Myocyte (in vitro differentiated cells): Measurements from ENCODE around the gene LIMK2. TPM values are rescaled to one million over a fixed set of nuclear protein-coding genes. Genes with fewer than 3 reads are reported as not detected.
A peak's percentile ranks its signal among the peaks of the same experiment; 100 is the strongest.

Source experiments
- DNase-seq: peaks from one replicate; pipeline ENCODE4 v3.0.0-alpha.2; 2012; ENCODE audit warnings: low read depth
- total RNA-seq: library from RNA; depleted of rRNA; stranded (reverse); fragments of >200 nt; gene quantifications from 2 replicates; pipeline ENCODE4 v1.2.3, GENCODE V29; 2014

LIMK2 gene
- total RNA-seq, 1 donor from 2014 or later = 67.3 TPM

DNA sequence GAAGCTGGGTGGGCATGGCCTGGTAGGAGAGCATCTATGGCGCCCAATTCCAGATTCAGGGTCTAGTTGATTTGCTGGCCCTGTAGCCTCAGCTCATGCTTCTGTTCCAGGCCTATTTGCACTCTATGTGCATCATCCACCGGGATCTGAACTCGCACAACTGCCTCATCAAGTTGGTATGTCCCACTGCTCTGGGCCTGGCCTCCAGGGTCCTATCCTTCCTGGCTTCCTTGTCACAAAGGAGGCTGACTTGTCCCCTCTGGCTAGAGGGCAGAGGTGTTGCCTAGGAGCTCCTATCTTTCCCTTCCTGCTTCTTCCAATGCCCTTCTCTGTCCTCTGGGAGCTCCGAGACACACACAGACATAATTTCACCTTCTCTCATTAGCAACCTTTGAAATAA is 58.9 kb downstream of the LIMK2 start:
- DNase-seq = no peak

DNA sequence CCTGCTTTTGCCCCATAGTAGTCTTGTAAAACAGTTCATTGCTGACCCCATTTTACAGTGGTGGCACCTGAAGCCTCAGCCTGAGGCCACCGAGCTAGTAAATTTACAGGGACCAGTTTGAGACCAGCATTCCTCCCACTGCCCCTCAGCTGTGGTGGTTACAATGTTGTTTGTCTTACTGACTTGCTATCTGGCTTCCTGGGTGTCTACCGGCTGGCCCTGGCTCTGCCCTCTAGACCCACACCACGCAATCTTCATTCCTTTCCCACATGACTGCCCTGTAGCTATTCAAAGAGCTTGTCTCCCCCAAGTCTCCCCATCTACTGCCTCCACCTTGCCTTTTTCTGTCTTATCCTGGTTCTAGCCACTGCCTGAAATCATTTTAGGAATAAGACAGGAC is 59.4 kb downstream of the LIMK2 start:
- peak; percentile 60 for DNase-seq

DNA sequence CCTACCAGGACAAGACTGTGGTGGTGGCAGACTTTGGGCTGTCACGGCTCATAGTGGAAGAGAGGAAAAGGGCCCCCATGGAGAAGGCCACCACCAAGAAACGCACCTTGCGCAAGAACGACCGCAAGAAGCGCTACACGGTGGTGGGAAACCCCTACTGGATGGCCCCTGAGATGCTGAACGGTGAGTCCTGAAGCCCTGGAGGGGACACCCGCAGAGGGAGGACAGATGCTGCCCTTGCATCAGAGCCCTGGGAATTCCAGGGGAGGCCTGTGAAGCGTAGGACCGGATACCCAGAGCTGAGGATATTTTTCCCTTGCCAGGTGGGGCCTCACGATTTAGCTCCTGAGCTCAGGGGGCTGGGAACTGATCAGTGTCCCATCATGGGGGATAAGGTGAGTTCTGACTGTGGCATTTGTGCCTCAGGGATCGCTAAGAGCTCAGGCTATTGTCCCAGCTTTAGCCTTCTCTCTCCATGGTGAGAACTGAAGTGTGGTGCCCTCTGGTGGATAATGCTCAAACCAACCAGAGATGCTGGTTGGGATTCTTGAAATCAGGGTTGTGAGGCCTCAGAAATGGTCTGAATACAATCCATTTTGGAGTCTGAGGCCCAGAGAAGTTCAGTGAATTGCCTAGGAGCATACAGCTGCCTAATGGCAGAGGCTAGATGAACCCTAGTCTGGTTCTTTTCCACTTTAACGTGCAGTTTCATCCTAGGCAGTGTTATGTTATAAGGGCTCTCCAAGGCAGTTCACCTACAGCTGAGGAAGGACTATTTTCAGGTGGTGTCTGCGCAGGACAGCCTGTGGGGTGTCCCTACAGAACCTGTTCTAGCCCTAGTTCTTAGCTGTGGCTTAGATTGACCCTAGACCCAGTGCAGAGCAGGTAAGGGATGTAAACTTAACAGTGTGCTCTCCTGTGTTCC is 60.7 kb downstream of the LIMK2 start:
- DNase-seq = peak; percentile 79

DNA sequence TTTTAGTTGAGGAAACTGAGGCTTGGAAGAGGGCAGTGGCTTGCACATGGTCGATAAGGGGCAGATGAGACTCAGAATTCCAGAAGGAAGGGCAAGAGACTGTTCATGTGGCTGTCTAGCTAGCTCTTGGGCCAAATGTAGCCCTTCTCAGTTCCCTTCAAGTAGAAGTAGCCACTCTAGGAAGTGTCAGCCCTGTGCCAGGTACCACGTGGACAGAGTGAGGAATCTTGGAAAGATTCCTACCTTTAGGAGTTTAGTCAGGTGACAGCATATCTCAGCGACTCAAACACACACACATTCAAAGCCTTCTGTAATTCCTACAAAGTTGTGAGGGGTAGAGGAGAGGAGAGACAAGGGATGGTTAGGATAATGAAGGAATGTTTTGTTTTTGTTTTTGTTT is 61.9 kb downstream of the LIMK2 start:
- DNase-seq = no peak

DNA sequence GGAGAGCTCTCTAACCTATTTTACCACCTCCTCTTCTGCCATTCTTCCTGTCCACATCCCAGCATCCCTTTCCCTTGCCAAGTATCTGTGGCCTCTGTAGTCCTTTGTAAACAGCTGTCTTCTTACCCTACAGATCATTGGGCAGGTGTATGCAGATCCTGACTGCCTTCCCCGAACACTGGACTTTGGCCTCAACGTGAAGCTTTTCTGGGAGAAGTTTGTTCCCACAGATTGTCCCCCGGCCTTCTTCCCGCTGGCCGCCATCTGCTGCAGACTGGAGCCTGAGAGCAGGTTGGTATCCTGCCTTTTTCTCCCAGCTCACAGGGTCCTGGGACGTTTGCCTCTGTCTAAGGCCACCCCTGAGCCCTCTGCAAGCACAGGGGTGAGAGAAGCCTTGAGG is 62.9 kb downstream of the LIMK2 start:
- no peak for DNase-seq

DNA sequence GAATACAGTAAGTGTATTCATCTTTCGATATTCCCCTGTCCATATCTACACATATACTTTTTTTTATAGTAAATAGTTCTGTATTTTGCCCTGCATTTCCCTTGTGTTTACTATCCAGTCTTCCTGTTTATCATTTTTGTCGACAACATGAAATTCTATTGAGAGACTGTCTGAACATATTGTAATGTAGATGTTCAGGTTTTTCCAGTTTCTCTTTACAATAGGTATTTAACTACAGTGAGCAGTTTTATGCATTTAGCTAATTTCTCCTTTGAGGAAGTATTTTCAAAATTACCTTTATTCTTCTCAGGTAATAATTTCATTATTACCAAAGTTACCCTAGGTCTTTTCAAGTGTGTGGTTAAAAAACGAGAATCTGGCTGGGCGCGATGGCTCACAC is 63.5 kb downstream of the LIMK2 start:
- DNase-seq = no peak

DNA sequence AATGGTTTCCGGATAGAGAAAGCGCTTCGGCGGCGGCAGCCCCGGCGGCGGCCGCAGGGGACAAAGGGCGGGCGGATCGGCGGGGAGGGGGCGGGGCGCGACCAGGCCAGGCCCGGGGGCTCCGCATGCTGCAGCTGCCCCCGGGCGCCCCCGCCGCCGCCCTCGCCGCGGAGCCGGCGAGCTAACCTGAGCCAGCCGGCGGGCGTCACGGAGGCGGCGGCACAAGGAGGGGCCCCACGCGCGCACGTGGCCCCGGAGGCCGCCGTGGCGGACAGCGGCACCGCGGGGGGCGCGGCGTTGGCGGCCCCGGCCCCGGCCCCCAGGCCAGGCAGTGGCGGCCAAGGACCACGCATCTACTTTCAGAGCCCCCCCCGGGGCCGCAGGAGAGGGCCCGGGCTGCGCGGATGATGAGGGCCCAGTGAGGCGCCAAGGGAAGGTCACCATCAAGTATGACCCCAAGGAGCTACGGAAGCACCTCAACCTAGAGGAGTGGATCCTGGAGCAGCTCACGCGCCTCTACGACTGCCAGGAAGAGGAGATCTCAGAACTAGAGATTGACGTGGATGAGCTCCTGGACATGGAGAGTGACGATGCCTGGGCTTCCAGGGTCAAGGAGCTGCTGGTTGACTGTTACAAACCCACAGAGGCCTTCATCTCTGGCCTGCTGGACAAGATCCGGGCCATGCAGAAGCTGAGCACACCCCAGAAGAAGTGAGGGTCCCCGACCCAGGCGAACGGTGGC is 64.5 kb downstream of the LIMK2 start:
- DNase-seq = no peak

DNA sequence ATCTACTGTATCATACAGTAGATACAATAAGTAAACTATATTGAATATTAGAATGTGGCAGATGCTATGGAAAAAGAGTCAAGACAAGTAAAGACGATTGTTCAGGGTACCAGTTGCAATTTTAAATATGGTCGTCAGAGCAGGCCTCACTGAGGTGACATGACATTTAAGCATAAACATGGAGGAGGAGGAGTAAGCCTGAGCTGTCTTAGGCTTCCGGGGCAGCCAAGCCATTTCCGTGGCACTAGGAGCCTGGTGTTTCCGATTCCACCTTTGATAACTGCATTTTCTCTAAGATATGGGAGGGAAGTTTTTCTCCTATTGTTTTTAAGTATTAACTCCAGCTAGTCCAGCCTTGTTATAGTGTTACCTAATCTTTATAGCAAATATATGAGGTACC is 65.6 kb downstream of the LIMK2 start:
- no peak for DNase-seq

DNA sequence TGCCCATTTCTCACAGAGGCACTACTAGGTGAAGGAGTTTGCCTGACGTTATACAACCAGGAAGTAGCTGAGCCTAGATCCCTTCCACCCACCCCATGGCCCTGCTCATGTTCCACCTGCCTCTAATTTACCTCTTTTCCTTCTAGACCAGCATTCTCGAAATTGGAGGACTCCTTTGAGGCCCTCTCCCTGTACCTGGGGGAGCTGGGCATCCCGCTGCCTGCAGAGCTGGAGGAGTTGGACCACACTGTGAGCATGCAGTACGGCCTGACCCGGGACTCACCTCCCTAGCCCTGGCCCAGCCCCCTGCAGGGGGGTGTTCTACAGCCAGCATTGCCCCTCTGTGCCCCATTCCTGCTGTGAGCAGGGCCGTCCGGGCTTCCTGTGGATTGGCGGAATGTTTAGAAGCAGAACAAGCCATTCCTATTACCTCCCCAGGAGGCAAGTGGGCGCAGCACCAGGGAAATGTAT is 66.1 kb downstream of the LIMK2 start:
- DNase-seq = no peak

DNA sequence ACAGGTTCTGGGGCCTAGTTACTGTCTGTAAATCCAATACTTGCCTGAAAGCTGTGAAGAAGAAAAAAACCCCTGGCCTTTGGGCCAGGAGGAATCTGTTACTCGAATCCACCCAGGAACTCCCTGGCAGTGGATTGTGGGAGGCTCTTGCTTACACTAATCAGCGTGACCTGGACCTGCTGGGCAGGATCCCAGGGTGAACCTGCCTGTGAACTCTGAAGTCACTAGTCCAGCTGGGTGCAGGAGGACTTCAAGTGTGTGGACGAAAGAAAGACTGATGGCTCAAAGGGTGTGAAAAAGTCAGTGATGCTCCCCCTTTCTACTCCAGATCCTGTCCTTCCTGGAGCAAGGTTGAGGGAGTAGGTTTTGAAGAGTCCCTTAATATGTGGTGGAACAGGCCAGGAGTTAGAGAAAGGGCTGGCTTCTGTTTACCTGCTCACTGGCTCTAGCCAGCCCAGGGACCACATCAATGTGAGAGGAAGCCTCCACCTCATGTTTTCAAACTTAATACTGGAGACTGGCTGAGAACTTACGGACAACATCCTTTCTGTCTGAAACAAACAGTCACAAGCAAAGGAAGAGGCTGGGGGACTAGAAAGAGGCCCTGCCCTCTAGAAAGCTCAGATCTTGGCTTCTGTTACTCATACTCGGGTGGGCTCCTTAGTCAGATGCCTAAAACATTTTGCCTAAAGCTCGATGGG is 66.7 kb downstream of the LIMK2 start:
- no peak for DNase-seq

DNA sequence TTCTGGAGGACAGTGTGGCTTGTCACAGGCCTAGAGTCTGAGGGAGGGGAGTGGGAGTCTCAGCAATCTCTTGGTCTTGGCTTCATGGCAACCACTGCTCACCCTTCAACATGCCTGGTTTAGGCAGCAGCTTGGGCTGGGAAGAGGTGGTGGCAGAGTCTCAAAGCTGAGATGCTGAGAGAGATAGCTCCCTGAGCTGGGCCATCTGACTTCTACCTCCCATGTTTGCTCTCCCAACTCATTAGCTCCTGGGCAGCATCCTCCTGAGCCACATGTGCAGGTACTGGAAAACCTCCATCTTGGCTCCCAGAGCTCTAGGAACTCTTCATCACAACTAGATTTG is 67.2 kb downstream of the LIMK2 start:
- no peak for DNase-seq

DNA sequence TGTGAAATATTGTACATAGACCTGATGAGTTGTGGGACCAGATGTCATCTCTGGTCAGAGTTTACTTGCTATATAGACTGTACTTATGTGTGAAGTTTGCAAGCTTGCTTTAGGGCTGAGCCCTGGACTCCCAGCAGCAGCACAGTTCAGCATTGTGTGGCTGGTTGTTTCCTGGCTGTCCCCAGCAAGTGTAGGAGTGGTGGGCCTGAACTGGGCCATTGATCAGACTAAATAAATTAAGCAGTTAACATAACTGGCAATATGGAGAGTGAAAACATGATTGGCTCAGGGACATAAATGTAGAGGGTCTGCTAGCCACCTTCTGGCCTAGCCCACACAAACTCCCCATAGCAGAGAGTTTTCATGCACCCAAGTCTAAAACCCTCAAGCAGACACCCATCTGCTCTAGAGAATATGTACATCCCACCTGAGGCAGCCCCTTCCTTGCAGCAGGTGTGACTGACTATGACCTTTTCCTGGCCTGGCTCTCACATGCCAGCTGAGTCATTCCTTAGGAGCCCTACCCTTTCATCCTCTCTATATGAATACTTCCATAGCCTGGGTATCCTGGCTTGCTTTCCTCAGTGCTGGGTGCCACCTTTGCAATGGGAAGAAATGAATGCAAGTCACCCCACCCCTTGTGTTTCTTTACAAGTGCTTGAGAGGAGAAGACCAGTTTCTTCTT is 67.9 kb downstream of the LIMK2 start:
- no peak for DNase-seq

DNA sequence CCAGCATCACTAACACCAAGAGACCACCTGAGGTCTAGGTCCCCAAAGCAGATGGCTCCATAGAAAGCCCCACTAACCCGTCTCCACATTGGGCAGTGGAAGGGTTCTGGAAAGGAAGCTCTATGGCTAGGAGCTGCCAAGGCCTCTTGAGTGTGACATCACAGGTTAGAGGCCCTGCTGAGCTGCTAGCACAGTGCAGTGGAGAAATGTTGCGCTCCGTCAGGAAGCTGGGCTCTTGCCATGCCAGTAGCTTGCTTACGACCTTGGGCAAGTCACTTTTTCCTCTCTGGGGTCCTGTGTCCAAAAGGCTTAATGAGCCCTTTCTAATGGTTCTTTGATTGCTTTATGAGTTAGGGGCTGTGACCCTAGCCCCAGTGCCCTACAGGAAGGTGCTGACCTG is 69.6 kb downstream of the LIMK2 start:
- DNase-seq = no peak

DNA sequence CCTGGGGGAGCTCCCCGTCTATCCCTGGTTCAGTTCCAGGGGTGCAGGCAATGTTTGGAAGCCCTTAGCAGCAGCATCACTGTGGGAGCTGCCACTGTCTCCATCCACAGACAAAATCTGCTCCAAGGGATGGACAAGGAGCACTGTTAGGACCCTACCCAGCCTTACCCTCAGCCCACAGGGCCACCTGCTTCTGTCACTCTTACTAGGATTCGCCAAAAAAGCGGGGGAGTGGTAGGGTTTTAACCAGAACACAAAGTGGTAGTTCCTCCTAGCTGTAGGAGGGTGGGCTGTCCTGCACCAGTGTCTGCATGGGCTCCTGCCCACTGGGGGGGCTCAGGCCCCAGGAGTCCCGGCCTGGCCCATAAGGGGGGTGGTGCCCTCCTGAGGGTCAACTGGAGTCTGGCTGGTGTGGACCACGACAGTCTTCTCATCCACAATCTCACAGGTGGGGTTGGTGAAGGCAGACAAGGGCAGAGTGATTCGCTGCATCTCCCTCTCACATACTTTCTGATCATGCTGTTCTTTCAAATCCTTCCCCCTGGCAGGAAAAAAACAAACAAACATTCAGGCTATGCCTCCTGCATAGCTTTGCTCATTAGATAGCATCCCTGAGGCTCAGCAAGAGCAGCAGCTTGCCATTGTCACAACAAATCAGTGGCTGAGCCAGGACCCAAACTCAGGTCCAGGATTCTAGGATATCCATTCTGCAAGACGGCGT is 70.8 kb downstream of the LIMK2 start:
- peak; percentile 44 for DNase-seq

DNA sequence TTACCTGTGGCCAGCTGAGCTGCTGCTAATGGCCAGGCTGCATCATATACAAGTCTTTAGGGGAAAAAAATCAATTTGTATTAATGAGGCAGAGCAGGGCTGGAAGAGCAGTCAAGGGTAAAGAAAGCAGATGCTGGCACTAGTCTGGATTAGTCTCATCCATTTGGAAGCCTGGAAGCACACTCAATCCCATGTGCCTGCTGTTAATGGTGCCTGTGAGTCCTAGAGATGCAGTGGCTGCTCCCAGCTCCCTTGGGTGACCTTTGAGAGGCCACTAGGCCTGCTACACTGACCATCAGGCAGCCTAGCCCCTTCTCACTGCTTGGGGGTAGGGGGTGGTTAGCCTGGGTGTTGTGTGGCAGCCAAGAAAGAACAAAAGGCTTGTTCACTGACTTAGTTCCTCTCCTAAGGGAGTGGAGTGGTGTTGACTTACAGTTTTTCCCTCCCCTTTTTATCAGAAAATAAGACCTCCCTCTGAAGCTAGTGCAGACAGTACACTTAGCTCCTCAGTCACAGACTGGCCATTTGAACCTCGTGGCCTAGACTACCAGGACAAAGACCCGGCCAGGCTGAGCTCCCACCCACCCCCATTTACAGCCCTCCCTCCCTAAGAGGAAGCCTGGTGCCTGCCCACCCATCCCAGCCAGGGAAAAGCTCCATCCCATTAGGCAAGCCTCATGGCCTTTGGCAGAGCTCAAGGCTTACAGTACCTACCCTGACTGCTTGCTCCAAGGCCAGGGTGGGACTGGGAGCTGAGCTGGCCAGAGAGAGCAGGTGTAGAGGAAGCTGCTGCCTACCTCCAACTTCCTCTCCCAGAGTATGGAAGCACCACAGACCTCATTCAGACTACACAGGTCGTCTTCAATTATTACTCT is 72.4 kb downstream of the LIMK2 start:
- no peak for DNase-seq

DNA sequence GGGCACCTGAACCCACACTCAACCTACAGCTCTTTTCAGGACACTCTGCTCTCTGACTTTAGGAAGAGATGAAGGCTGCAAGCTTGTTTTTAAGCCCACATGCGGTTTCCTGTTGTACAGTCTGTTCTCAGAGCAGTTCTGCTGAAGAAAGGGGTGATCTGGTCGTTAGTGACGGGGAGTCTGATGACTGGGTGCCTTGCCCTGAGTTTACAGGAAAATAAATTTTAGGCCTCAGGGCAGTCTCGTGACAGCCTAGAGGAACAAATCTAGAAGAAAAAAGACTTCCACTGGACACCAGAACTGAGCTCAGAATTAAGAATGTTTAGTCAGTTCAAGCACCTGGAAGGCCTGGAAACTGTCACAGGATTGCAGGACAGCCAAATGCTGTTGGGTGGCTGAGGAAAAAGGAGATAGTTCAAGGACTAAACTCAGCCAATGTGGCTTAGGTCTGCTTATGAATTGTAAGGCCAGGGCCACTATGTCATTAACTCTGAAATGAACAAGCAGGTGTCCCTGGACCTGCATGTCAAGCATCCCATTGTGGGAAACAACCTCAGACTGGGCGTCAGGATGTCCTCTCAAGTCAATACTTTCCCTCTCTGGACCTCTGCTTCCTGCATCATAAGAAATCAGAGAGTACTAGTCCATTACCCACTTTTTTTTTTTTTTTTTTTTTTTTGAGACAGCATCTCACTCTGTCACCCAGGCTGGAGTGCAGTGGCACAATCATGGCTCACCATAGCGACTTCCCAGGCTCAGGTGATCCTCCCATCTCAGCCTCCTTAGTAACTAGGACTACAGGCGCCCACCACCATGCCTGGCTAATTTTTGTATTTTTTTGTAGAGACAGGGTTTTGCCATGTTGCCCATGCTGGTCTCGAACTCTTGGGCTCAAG is 74.5 kb downstream of the LIMK2 start:
- DNase-seq = no peak

DNA sequence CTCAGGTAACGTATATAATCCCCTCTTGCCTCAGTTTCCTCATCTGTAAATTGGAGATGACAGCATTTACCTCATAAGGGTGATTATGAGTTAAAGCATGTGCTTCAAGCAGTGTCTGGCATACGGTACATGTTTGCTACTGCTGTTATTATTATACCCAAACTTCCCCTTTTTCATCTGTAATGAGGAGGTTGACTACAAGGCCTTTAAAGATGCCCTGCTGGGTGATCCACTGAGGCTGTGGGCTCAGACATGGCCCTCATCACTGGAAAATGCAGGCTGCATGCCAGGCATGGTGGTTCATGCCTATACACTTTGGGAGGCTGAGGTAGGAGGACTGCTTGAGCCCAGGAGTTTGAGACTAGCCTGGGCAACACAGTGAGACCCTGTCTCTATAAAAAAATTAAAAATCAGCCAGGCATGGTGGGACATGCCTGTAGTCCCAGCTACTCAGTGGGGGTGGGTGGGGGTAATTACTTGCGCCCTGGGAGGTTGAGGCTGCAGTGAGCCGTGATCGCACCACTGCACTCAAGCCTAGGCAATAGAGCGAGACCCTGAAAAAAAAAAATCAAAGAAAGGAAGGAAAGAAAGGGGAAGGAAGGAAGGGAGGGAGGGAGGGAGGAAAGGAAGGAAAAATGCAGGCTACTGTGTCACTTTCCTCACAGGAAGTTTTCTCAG is 75.9 kb downstream of the LIMK2 start:
- no peak for DNase-seq
